ENCODE results near the gene GDPD5. TPM values are rescaled to one million over a fixed set of nuclear protein-coding genes. Genes with fewer than 3 reads are reported as not detected.
A peak's percentile ranks its signal among the peaks of the same experiment; 100 is the strongest.

Gene GDPD5
- total and polyA plus RNA-seq, 9 of the 15 experiments (the other 6 are each of a cell fraction or from before 2014, with no cell fraction given) = 0.32 to 27.3 (median 8.0) TPM

DNA sequence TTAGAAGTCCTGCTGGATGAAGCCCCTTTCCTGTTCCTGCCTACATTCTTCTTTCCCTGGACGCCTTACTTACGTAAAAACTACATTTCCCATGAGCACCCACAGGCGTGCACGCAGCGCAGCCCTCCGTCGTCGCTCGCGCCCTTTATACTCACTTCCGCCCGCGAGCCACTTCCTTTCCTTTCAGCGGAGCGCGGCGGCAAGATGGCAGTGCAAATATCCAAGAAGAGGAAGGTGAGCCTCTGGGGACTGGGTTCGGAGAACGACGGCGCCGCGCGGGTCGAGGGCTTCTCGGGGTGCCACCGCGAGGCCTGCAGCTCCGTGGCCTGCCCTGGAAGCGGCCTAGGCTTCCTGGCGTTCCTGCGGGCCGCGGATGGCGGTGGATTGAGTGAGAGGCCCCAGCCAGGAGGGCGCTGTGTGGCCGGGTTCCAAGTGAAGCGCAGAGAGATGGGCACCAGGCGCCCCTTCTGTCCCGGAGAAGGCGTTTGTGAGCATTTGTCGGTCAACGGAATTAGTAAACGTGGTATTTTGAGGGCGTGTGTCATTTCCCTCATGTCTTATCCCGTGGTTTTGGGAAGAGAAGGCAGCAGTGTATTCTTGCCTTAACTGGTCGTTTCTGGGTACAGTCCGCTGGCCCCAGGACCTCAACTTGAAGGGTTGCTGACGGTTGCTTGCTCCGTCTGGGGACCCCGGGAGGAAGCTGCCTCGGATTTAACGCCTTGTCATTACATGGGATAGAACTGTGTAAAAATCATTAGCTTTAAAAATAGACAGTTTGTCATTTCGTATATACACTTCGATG, 126.2 kb downstream of the GDPD5 start, which contains the start of gene RPS3 (continued):
- TF ChIP-seq, protein P1, sequence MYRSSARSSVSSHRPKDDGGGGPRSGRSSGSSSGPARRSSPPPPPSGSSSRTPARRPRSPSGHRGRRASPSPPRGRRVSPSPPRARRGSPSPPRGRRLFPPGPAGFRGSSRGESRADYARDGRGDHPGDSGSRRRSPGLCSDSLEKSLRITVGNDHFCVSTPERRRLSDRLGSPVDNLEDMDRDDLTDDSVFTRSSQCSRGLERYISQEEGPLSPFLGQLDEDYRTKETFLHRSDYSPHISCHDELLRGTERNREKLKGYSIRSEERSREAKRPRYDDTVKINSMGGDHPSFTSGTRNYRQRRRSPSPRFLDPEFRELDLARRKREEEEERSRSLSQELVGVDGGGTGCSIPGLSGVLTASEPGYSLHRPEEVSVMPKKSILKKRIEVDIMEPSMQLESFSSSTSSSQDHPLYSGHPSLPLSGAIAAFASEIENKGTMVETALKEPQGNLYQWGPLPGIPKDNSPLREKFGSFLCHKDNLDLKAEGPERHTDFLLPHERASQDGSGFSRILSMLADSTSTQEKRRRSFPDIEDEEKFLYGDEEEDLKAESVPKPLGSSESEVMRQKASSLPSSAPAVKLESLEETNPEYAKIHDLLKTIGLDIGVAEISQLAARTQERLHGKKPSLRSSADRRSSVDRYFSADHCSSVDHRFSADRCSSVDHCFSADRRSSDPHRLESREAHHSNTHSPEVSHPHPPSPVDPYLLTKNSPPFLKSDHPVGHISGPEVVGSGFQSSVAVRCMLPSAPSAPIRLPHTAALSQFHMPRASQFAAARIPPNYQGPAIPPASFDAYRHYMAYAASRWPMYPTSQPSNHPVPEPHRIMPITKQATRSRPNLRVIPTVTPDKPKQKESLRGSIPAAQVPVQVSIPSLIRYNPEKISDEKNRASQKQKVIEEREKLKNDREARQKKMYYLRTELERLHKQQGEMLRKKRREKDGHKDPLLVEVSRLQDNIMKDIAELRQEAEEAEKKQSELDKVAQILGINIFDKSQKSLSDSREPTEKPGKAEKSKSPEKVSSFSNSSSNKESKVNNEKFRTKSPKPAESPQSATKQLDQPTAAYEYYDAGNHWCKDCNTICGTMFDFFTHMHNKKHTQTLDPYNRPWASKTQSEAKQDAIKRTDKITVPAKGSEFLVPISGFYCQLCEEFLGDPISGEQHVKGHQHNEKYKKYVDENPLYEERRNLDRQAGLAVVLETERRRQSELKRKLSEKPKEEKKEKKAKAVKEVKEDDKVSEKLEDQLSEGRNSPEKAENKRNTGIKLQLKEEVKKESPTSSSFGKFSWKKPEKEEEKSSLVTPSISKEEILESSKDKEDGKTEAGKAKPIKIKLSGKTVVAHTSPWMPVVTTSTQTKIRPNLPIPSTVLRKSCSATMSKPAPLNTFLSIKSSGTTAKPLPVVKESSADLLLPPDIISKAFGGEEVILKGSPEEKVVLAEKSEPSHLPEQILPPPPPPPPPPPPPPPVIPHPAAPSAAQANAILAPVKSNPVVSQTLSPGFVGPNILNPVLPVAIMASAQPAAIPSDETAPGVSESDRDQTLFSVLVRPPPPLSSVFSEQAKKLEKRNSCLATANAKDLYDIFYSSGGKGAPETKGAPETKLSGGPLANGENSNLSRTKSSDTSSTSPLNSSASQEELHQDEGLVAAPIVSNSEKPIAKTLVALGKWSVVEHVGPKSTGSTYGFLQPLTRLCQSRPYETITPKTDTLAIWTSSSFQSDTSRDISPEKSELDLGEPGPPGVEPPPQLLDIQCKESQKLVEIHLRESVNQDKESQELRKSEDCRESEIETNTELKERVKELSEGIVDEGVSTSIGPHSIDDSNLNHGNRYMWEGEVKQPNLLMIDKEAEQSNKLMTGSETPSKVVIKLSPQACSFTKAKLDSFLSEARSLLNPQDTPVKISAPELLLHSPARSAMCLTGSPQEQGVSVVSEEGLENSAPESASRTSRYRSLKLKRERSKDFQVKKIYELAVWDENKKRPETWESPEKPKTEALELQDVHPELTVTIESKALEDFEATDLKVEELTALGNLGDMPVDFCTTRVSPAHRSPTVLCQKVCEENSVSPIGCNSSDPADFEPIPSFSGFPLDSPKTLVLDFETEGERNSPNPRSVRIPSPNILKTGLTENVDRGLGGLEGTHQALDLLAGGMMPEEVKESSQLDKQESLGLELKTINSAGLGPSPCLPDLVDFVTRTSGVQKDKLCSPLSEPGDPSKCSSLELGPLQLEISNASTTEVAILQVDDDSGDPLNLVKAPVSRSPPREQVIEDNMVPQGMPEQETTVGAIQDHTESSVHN (IDR thresholded peaks at IDR 0.05; ENCODE audit: borderline replicate concordance in 1 of 2, low read depth in 1 of 2) = peak in 1 of 2 experiments; percentile 90; a peak in 2 of 4 replicates
- TF ChIP-seq ZNF316 (IDR thresholded peaks at IDR 0.05) (no peak), NCOA4 (IDR thresholded peaks at IDR 0.05; ENCODE audit: partially characterized antibody) (peak; percentile 13), ZNF766 (CRISPR knock-in tag; conservative IDR thresholded peaks at IDR 0.05) (peak; percentile 46; the same call in 1 of the 2 replicates), CCAR2 (IDR thresholded peaks at IDR 0.05; ENCODE audit: low read depth, low read length) (no peak), ARID2 (IDR thresholded peaks at IDR 0.05) (no peak), BRD9 (IDR thresholded peaks at IDR 0.05; ENCODE audit: low read depth, partially characterized antibody) (peak; percentile 99), ZFP30 (CRISPR knock-in tag; IDR thresholded peaks at IDR 0.05; ENCODE audit: borderline replicate concordance) (no peak), MAZ (CRISPR knock-in tag; conservative IDR thresholded peaks at IDR 0.05 in 1 of 2, IDR thresholded peaks at IDR 0.05 in 1 of 2) (peak; percentile 55 to 82), ZBTB1 (CRISPR knock-in tag; IDR thresholded peaks at IDR 0.05; ENCODE audit: borderline replicate concordance, low read depth) (peak; percentile 78; the same call in 1 of the 2 replicates), KLF13 (tag; IDR thresholded peaks at IDR 0.05; ENCODE audit: borderline replicate concordance, low read depth) (0 out of 2 replicates have a peak, but pooled peaks have one; percentile 57)
- TF ChIP-seq, protein P2, sequence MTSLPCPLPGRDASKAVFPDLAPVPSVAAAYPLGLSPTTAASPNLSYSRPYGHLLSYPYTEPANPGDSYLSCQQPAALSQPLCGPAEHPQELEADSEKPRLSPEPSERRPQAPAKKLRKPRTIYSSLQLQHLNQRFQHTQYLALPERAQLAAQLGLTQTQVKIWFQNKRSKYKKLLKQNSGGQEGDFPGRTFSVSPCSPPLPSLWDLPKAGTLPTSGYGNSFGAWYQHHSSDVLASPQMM (CRISPR knock-in tag; IDR thresholded peaks at IDR 0.05) = no peak
- TF ChIP-seq, protein P3, sequence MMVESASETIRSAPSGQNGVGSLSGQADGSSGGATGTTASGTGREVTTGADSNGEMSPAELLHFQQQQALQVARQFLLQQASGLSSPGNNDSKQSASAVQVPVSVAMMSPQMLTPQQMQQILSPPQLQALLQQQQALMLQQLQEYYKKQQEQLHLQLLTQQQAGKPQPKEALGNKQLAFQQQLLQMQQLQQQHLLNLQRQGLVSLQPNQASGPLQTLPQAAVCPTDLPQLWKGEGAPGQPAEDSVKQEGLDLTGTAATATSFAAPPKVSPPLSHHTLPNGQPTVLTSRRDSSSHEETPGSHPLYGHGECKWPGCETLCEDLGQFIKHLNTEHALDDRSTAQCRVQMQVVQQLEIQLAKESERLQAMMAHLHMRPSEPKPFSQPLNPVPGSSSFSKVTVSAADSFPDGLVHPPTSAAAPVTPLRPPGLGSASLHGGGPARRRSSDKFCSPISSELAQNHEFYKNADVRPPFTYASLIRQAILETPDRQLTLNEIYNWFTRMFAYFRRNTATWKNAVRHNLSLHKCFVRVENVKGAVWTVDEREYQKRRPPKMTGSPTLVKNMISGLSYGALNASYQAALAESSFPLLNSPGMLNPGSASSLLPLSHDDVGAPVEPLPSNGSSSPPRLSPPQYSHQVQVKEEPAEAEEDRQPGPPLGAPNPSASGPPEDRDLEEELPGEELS (CRISPR knock-in tag; IDR thresholded peaks at IDR 0.05; ENCODE audit: borderline replicate concordance) = 0 out of 2 replicates have a peak, but pooled peaks have one; percentile 67
